ENCODE data around the gene S1PR3.

GRCh38 chr9:88952976-88953375 is 38.3 kb upstream of the S1PR3 start:
- TF ChIP-seq, protein P1, sequence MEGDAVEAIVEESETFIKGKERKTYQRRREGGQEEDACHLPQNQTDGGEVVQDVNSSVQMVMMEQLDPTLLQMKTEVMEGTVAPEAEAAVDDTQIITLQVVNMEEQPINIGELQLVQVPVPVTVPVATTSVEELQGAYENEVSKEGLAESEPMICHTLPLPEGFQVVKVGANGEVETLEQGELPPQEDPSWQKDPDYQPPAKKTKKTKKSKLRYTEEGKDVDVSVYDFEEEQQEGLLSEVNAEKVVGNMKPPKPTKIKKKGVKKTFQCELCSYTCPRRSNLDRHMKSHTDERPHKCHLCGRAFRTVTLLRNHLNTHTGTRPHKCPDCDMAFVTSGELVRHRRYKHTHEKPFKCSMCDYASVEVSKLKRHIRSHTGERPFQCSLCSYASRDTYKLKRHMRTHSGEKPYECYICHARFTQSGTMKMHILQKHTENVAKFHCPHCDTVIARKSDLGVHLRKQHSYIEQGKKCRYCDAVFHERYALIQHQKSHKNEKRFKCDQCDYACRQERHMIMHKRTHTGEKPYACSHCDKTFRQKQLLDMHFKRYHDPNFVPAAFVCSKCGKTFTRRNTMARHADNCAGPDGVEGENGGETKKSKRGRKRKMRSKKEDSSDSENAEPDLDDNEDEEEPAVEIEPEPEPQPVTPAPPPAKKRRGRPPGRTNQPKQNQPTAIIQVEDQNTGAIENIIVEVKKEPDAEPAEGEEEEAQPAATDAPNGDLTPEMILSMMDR (IDR thresholded peaks at IDR 0.05) = no peak
- TF ChIP-seq POLR2A (IDR thresholded peaks at IDR 0.05) = no peak
- no peak for TF ChIP-seq EP300 (IDR thresholded peaks at IDR 0.05)

Measured in ovary (tissue), 3 donors.